H9 (cell line): ENCODE data around the gene TAF8. TPM values are rescaled to one million over a fixed set of nuclear protein-coding genes. Genes with fewer than 3 reads are reported as not detected.

Experiments used
- DNase-seq: peaks from one replicate; pipeline ENCODE4 v3.0.0-alpha.2; 2017
- H2AFZ ChIP-seq: one replicate; pipeline ENCODE4 v1.6.1; 2013; ENCODE audit warnings: mild to moderate bottlenecking, low read length, control low read depth, moderate library complexity
- H2AK5ac ChIP-seq: 2 replicates; pipeline ENCODE4 v1.6.1; 2013; ENCODE audit warnings: low read length, control low read depth, mixed read lengths; ENCODE audit not compliant: insufficient read length
- H2BK120ac ChIP-seq: one replicate; pipeline ENCODE4 v1.6.1; 2013; ENCODE audit warnings: low read depth, mild to moderate bottlenecking, low read length, control low read depth, inconsistent platforms; ENCODE audit not compliant: poor library complexity, severe bottlenecking
- H2BK12ac ChIP-seq: 2 replicates; pipeline ENCODE4 v1.6.1; 2013; ENCODE audit warnings: low read length, control low read depth, mixed read lengths, low read depth; ENCODE audit not compliant: insufficient read length
- H2BK15ac ChIP-seq: 2 replicates; pipeline ENCODE4 v1.6.1; 2013; ENCODE audit warnings: low read depth, low read length, control low read depth
- H2BK20ac ChIP-seq: one replicate; pipeline ENCODE4 v1.6.1; 2013; ENCODE audit warnings: low read depth, mild to moderate bottlenecking, low read length, control low read depth, inconsistent platforms; ENCODE audit not compliant: poor library complexity, severe bottlenecking
- H2BK5ac ChIP-seq: 2 replicates; pipeline ENCODE4 v1.6.1; 2013; ENCODE audit warnings: low read length, control low read depth, mixed read lengths; ENCODE audit not compliant: insufficient read length
- H3K14ac ChIP-seq: 2 replicates; pipeline ENCODE4 v1.6.1; 2013; ENCODE audit warnings: low read length, control low read depth; ENCODE audit not compliant: insufficient read depth
- H3K18ac ChIP-seq: 2 replicates; pipeline ENCODE4 v1.6.1; 2013; ENCODE audit warnings: low read depth, mild to moderate bottlenecking, mixed read lengths, low read length, control low read depth; ENCODE audit not compliant: insufficient read length
- H3K23ac ChIP-seq: 2 replicates; pipeline ENCODE4 v1.6.1; 2013; ENCODE audit warnings: low read length, control low read depth, mixed read lengths, low read depth; ENCODE audit not compliant: insufficient read length
- H3K23me2 ChIP-seq: 2 replicates; pipeline ENCODE4 v1.6.1; 2013; ENCODE audit warnings: low read depth, mild to moderate bottlenecking, mixed read lengths, low read length, control low read depth; ENCODE audit not compliant: insufficient read length, poor library complexity, severe bottlenecking
- H3K27ac ChIP-seq: 2 replicates; pipeline ENCODE4 v1.5.1; 2013; ENCODE audit warnings: low read length, control low read depth, mixed read lengths, low read depth; ENCODE audit not compliant: insufficient read length
- H3K27me3 ChIP-seq: 2 replicates; pipeline ENCODE4 v1.6.1; 2013; ENCODE audit warnings: low read length, control low read depth, inconsistent platforms; ENCODE audit not compliant: insufficient read depth
- H3K4ac ChIP-seq: 2 replicates; pipeline ENCODE4 v1.6.1; 2013; ENCODE audit warnings: low read depth, mild to moderate bottlenecking, control low read depth, inconsistent platforms, low read length, moderate library complexity
- H3K4me1 ChIP-seq: 2 replicates; pipeline ENCODE4 v1.6.1; 2013; ENCODE audit warnings: low read length, control low read depth, inconsistent platforms; ENCODE audit not compliant: insufficient read depth
- H3K4me2 ChIP-seq: 2 replicates; pipeline ENCODE4 v1.6.1; 2013; ENCODE audit warnings: low read length, control low read depth, mixed read lengths; ENCODE audit not compliant: insufficient read length, insufficient read depth
- H3K56ac ChIP-seq: 2 replicates; pipeline ENCODE4 v1.6.1; 2013; ENCODE audit warnings: low read depth, mild to moderate bottlenecking, mixed read lengths, low read length, control low read depth; ENCODE audit not compliant: insufficient read length
- H3K79me1 ChIP-seq: 2 replicates; pipeline ENCODE4 v1.6.1; 2013; ENCODE audit warnings: low read depth, mild to moderate bottlenecking, moderate library complexity, low read length, control low read depth, inconsistent platforms; ENCODE audit not compliant: insufficient read depth, poor library complexity, severe bottlenecking
- H3K79me2 ChIP-seq: 2 replicates; pipeline ENCODE4 v1.6.1; 2013; ENCODE audit warnings: low read length, control low read depth, inconsistent platforms; ENCODE audit not compliant: insufficient read depth
- H3K9ac ChIP-seq: 2 replicates; pipeline ENCODE4 v1.6.1; 2013; ENCODE audit warnings: low read length, control low read depth, mixed read lengths; ENCODE audit not compliant: insufficient read length; ENCODE audit errors: extremely low read depth
- H3K9me3 ChIP-seq: one replicate; pipeline ENCODE4 v1.6.1; 2013; ENCODE audit warnings: low read depth, low read length, inconsistent platforms; ENCODE audit not compliant: control insufficient read depth
- H3T11ph ChIP-seq: one replicate; pipeline ENCODE4 v1.6.1; 2013; ENCODE audit warnings: mild to moderate bottlenecking, low read length, control low read depth, inconsistent platforms
- H4K20me1 ChIP-seq: one replicate; pipeline ENCODE4 v1.6.1; 2013; ENCODE audit not compliant: control insufficient read depth, insufficient read length, insufficient read depth
- H4K5ac ChIP-seq: 2 replicates; pipeline ENCODE4 v1.6.1; 2013; ENCODE audit warnings: low read depth, mild to moderate bottlenecking, mixed read lengths, low read length, control low read depth; ENCODE audit not compliant: insufficient read length
- H4K8ac ChIP-seq: replicated peaks from 2 replicates; pipeline ENCODE4 v1.6.1; 2013; ENCODE audit warnings: low read length, control low read depth, mixed read lengths, low read depth; ENCODE audit not compliant: insufficient read length
- H4K91ac ChIP-seq: 2 replicates; pipeline ENCODE4 v1.6.1; 2013; ENCODE audit warnings: low read depth, mild to moderate bottlenecking, moderate library complexity, mixed read lengths, low read length, control low read depth; ENCODE audit not compliant: insufficient read length
- H3K27ac Mint-ChIP-seq, 3 experiments: 2 replicates in 2 of 3; 3 replicates in 1 of 3; pipeline ENCODE4 v1.8.0; 2020 to 2021; ENCODE audit warnings: mixed read lengths in 3 of 3, mild to moderate bottlenecking in 1 of 3, moderate library complexity in 1 of 3
- H3K27me3 Mint-ChIP-seq: 2 replicates; pipeline ENCODE4 v1.8.0; 2021; ENCODE audit warnings: low read depth, mild to moderate bottlenecking, moderate library complexity, mixed read lengths
- H3K36me3 Mint-ChIP-seq, 3 experiments: 2 replicates in 2 of 3; 3 replicates in 1 of 3; pipeline ENCODE4 v1.8.0; 2020 to 2021; ENCODE audit warnings: low read depth in 3 of 3, mixed read lengths in 3 of 3; ENCODE audit not compliant: insufficient read depth in 1 of 3
- H3K4me1 Mint-ChIP-seq, 2 experiments: 2 replicates each; pipeline ENCODE4 v1.8.0; 2020; ENCODE audit warnings: mixed read lengths in 2 of 2
- H3K4me3 Mint-ChIP-seq, 2 experiments: 2 replicates in 1 of 2; 3 replicates in 1 of 2; pipeline ENCODE4 v1.8.0; 2020 to 2021; ENCODE audit warnings: mild to moderate bottlenecking in 2 of 2, mixed read lengths in 2 of 2, moderate library complexity in 1 of 2
- H3K9me3 Mint-ChIP-seq, 2 experiments: 2 replicates in 1 of 2; 3 replicates in 1 of 2; pipeline ENCODE4 v1.8.0; 2020; ENCODE audit warnings: mild to moderate bottlenecking in 2 of 2, mixed read lengths in 2 of 2, moderate library complexity in 1 of 2
- WGBS: extraction: QIAGEN DNeasy Blood & Tissue Kit; methylation state at CpG from one replicate; pipeline ENCODE4 v1.1.7; 2013; ENCODE audit warnings: missing lambda C conversion rate, low lambda C conversion rate, mixed read lengths; ENCODE audit not compliant: insufficient read length; ENCODE audit errors: extremely low coverage; 5-methylcytosine and 5-hydroxymethylcytosine counted together
- total RNA-seq: library from RNA; stranded (reverse); gene quantifications from 2 replicates; pipeline ENCODE4 v1.2.1, GENCODE V29; 2021
- TF ChIP-seq, protein P1 (sequence below): fragments of 200-600 bp; sonication (generic); conservative IDR thresholded peaks from 3 replicates; pipeline ENCODE4 v1.8.0; 2021; ENCODE audit warnings: antibody characterized with exemption, mild to moderate bottlenecking

The TAF8 gene
- total RNA-seq, 1 experiment from 2014 or later = 30.4 TPM

DNA sequence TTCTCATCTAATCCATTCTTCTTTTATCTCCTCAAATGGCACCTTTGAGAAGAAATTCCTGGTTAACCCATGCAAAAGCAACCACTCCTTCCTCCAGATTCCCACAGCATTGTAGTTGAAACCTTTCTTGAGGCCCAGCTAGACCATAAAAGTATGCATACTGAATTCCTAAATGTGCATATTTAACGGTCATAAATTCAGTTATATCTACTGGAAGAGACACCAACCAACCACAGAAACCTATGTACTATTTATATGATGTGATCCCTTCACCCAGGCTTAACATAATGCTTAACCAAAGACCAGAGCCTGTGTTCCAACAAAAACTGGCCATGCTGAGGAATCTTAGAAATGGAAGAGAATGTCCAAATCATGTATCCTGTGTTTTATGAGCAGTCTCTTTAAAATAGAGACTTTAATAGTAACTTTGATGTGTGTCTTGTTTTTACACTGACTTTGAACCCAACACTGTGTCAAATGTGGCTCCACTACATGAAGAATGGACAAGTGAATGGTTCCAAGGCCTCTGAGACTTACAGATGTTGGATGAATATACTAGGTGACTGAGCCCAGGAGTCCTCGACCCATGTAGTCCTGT lies 11.4 kb upstream of the TAF8 start:
- WGBS = no CpG with 5 or more reads among the region's 2 CpGs
- Histone ChIP-seq H4K5ac (no peak overlapping the region), H4K8ac (no peak overlapping the region), H4K20me1 (no peaks in the 10 kb centered on the region), H3K23me2 (no peaks in the 10 kb centered on the region), H3K4me2 (no peak overlapping the region), H3T11ph (no peak overlapping the region), H3K27me3 (no peaks in the 10 kb centered on the region; the same call in 1 of the 2 replicates), H4K91ac (no peak overlapping the region), H3K18ac (no peak overlapping the region), H3K79me1 (no peaks in the 10 kb centered on the region), H2BK5ac (no peak overlapping the region), H3K27ac (no peak overlapping the region), H3K4me1 (no peaks in the 10 kb centered on the region), H2BK120ac (no peak overlapping the region), H2AK5ac (no peak overlapping the region), H3K14ac (no peak overlapping the region), H2BK15ac (no peak overlapping the region), H3K4ac (no peak overlapping the region), H2BK12ac (no peak overlapping the region), H3K56ac (no peak overlapping the region), H3K79me2 (no peaks in the 10 kb centered on the region), H3K9me3 (no peaks in the 10 kb centered on the region), H2AFZ (no peak overlapping the region), H2BK20ac (no peak overlapping the region), H3K9ac (no peak overlapping the region), H3K23ac (no peak overlapping the region)
- Mint-ChIP-seq H3K36me3 (no peaks in the 10 kb centered on the region; a peak in 1 of 7 replicates), H3K27ac (no peak overlapping the region), H3K9me3 (no peaks in the 10 kb centered on the region), H3K4me3 (no peak overlapping the region), H3K27me3 (peaks cover 30% of the 10 kb centered on the region), H3K4me1 (peaks cover 12 to 30% of the 10 kb centered on the region in 2 experiments)
- TF ChIP-seq, protein P1, sequence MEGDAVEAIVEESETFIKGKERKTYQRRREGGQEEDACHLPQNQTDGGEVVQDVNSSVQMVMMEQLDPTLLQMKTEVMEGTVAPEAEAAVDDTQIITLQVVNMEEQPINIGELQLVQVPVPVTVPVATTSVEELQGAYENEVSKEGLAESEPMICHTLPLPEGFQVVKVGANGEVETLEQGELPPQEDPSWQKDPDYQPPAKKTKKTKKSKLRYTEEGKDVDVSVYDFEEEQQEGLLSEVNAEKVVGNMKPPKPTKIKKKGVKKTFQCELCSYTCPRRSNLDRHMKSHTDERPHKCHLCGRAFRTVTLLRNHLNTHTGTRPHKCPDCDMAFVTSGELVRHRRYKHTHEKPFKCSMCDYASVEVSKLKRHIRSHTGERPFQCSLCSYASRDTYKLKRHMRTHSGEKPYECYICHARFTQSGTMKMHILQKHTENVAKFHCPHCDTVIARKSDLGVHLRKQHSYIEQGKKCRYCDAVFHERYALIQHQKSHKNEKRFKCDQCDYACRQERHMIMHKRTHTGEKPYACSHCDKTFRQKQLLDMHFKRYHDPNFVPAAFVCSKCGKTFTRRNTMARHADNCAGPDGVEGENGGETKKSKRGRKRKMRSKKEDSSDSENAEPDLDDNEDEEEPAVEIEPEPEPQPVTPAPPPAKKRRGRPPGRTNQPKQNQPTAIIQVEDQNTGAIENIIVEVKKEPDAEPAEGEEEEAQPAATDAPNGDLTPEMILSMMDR = no peak
- no peak for DNase-seq
